Measurements from ENCODE around the gene ZBTB1.
"Not testable (repeated sequence)": the region's sequence is repeated elsewhere in the genome, so short reads cannot be mapped to it uniquely, and the experiment has no call there.

Gene ZBTB1

DNA sequence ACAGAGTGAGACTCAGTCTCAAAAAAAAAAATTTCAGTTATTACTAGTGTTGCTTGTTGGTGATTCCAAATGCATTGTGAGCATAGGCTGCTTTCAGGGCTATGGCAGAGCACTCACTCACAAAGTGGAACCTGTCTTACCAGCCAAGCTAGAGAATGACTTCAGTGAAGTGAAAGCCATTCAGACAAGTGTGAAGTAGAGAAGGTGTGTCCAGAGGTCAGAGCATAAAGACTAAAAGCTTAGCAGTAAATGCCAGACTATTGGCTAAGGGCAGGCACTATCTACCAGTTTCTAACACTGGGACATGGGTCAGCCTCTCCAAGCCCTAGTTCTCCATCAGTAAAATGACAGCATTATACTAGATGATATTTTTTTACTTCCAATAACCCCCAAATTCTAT is 57.9 kb downstream of the ZBTB1 start:
- DNase-seq (ENCODE audit: low read depth) = no peak
- no peak overlapping the region for H3K4me3 ChIP-seq (ENCODE audit: control insufficient read depth, low read depth, low read length)
- TF ChIP-seq, protein P1, sequence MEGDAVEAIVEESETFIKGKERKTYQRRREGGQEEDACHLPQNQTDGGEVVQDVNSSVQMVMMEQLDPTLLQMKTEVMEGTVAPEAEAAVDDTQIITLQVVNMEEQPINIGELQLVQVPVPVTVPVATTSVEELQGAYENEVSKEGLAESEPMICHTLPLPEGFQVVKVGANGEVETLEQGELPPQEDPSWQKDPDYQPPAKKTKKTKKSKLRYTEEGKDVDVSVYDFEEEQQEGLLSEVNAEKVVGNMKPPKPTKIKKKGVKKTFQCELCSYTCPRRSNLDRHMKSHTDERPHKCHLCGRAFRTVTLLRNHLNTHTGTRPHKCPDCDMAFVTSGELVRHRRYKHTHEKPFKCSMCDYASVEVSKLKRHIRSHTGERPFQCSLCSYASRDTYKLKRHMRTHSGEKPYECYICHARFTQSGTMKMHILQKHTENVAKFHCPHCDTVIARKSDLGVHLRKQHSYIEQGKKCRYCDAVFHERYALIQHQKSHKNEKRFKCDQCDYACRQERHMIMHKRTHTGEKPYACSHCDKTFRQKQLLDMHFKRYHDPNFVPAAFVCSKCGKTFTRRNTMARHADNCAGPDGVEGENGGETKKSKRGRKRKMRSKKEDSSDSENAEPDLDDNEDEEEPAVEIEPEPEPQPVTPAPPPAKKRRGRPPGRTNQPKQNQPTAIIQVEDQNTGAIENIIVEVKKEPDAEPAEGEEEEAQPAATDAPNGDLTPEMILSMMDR (conservative IDR thresholded peaks at IDR 0.05; ENCODE audit: control insufficient read depth, insufficient read depth, low read depth, low read length) = no peak

GRCh38 chr14:64563696-64564095 is 59.1 kb downstream of the ZBTB1 start:
- no peak for DNase-seq (ENCODE audit: low read depth)
- TF ChIP-seq, protein P1 (conservative IDR thresholded peaks at IDR 0.05; ENCODE audit: control insufficient read depth, insufficient read depth, low read depth, low read length) = no peak

DNA sequence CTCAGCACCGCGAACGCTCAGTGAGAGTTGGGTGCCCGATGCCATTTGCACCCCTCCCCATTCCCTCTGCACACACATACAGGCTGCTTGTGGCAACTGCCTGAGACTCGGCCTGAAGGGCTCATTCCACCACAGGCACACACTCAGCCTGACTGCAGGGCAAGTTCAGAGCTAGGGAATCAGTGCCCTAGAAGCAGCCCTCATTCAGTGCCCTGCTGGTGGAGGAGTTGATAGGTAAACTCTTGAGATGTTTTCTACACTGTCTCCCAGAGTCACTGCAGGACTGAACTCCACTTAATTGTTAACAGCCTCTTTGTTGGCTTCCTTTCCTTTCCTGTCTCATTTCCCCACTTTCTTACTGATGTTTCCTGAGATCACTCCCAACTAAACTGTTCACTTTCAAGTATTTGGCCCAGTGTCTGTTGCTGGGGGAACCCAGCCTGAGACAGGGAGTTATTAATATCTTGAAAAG is 62.1 kb downstream of the ZBTB1 start:
- TF ChIP-seq, protein P1 (conservative IDR thresholded peaks at IDR 0.05; ENCODE audit: control insufficient read depth, insufficient read depth, low read depth, low read length) = no peak
- no peak overlapping the region for H3K4me3 ChIP-seq (ENCODE audit: control insufficient read depth, low read depth, low read length)
- DNase-seq (ENCODE audit: low read depth) = peak; percentile 13

More at GRCh38 chr14:64563696-64564095, 59.1 kb downstream of the ZBTB1 start:
- no peak overlapping the region for H3K4me3 ChIP-seq (ENCODE audit: control insufficient read depth, low read depth, low read length)

DNA sequence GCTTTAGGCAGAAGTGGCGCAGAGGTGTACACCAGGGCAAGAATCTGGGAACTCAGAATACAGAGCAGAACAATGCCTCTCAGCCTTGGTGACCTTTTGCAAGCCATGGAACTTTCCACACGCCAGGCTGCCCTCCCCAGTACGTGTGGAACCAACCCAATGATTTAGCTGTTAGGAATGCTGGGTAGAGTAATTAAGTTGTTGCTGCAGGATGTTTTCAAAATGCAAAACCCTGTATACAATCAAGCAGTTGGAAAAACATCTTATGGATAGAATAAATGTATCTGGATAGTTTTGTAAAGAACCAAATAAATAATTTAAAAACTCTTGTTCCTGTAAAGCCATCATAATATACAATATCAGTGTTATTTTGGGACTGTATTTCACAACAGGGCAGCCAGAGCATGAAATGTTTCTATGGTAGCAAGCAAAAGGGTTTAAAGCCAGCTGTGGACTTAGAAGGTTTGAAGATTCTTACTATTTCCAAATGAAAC is 64.6 kb downstream of the ZBTB1 start:
- TF ChIP-seq, protein P1 (conservative IDR thresholded peaks at IDR 0.05; ENCODE audit: control insufficient read depth, insufficient read depth, low read depth, low read length) = no peak
- no peak overlapping the region for H3K4me3 ChIP-seq (ENCODE audit: control insufficient read depth, low read depth, low read length)
- DNase-seq (ENCODE audit: low read depth) = peak; percentile 63

- H3K4me3 ChIP-seq (ENCODE audit: control insufficient read depth, low read depth, low read length); DNase-seq (ENCODE audit: low read depth): not testable (repeated sequence)
These were observed 65.1 kb downstream of the ZBTB1 start for GRCh38 chr14:64569646-64570045.

DNA sequence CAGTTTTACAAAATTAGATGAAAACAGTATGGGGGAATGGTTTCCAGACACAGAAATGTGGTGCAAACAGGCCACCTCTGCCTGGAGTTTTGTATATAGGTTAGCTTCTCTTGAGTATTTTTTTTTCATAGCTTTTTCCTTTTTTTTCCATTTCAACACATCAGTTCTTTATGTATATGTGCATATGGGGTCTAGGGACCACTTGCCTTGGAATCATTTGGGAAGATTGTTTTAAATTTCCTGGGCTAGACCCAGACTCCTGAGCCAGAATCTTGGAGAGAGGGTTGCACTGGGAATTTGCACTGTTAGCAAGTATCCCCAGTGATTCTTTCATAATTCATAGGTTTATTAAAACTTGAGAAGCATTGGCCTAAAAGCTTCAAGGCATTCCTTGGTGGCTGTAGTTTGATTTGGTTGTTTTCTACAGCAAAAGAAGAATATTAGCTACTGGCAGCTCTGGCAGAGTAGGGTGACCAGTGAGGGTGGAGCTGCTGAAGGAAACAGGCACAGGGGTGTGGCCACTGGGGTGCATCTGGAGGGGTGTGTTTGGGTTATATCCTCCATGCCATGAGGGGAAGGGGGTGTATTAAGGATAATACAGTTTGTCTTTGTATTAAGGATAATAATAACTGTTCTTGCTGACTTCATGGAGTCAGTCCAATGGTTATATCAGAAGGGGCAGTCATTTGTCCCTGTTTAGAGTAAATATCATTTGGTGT is 68.0 kb downstream of the ZBTB1 start:
- H3K4me3 ChIP-seq (ENCODE audit: control insufficient read depth, low read depth, low read length) = no peak overlapping the region
- TF ChIP-seq, protein P1 (conservative IDR thresholded peaks at IDR 0.05; ENCODE audit: control insufficient read depth, insufficient read depth, low read depth, low read length) = no peak
- no peak for DNase-seq (ENCODE audit: low read depth)

DNA sequence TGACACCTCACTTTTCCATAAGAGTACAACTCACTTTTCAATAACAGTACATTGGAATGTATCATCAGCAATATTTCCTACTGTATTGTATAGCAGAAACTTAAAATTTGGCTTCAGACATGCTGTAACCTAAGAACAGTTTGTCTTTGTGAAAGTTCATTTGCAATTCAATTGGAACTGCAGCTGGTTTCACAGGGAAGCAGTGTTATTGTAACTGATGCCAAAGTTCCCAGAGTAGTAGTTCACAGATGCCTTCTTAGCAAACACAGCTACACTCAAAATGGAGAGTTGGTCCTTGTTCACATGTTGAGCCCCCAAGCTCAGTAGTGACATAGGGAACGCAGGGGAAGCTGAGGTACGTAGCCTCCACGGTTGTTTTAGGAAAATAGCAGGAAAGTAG is 68.5 kb downstream of the ZBTB1 start:
- H3K4me3 ChIP-seq (ENCODE audit: control insufficient read depth, low read depth, low read length) = no peak overlapping the region
- no peak for DNase-seq (ENCODE audit: low read depth)
- TF ChIP-seq, protein P1 (conservative IDR thresholded peaks at IDR 0.05; ENCODE audit: control insufficient read depth, insufficient read depth, low read depth, low read length) = no peak

Measured in fibroblast of mammary gland (primary cell).